Airway epithelial cell (primary cell): ENCODE data around the gene AOC1. TPM values are rescaled to one million over a fixed set of nuclear protein-coding genes. Genes with fewer than 3 reads are reported as not detected.

ENCODE experiments used
- total RNA-seq: library from RNA; depleted of rRNA; stranded (reverse); fragments of >200 nt; gene quantifications from 2 replicates; pipeline ENCODE4 v1.2.3, GENCODE V29; 2015

The AOC1 gene
- total RNA-seq = 0.14 TPM in 1 of 2 replicates, not detected in the other

DNA sequence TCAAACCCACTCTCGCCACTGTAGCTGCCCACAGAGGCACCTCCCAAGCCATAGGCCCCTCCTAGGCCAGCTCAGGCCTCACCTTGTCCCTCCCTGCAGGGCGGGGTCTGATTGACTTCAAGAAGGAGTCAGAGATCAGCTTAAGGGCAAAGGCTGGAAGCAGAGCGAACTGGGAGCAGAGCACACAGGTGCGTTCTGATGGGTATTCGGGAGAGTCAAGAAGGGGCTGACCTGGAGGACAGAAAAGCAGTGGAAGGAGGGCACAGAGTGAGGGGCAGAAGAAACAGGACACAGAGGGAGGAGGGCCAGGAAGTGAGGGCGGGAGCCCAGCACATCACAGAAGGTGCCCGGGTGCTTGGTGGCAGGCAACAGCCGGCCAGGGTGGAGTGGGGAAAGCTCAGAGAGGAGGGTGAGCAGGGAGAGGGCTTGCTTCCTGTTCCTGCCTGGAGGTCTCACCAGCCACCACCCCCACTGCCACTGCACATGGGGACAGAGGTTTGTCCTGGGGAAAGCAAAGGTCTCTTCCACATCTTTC is at the start of gene AOC1:
TSS of gene AOC1 (plus strand) at position 147 of the 535 bp plus-strand sequence. CDS start 3,954 bp downstream, outside the sequence.

Other genes starting within 250 kb of the AOC1 start
- not detected in 2 replicates for gene GIMAP6, start 220.1 kb upstream of the AOC1 start, total RNA-seq
- not detected in 2 replicates for gene GIMAP2, start 166.8 kb upstream of the AOC1 start, total RNA-seq
- not detected in 2 replicates for gene GIMAP1, start 135.9 kb upstream of the AOC1 start, total RNA-seq
- gene GIMAP5, start 115.1 kb upstream of the AOC1 start, total RNA-seq = not detected in 2 replicates
- gene TMEM176B, start 52.2 kb upstream of the AOC1 start, total RNA-seq = not detected in 2 replicates
- gene TMEM176A, start 51.7 kb upstream of the AOC1 start, total RNA-seq = not detected in 2 replicates
- gene KCNH2, start 125.8 kb downstream of the AOC1 start, total RNA-seq = 0.07 TPM in 1 of 2 replicates, not detected in the other
- 0.49 and 0.51 TPM in 2 replicates for gene NOS3, start 138.5 kb downstream of the AOC1 start, total RNA-seq
- not detected in 2 replicates for gene ATG9B, start 172.0 kb downstream of the AOC1 start, total RNA-seq
- 30.5 and 38.6 TPM in 2 replicates for gene ABCB8, start 175.9 kb downstream of the AOC1 start, total RNA-seq
- 0.14 TPM in 1 of 2 replicates, not detected in the other for gene ASIC3, start 196.0 kb downstream of the AOC1 start, total RNA-seq
- gene CDK5, start 205.4 kb downstream of the AOC1 start, total RNA-seq = 17.0 and 17.4 TPM in 2 replicates
- gene SLC4A2, start 207.1 kb downstream of the AOC1 start, total RNA-seq = 55.0 and 69.0 TPM in 2 replicates
- 54.4 and 59.1 TPM in 2 replicates for gene FASTK, start 228.3 kb downstream of the AOC1 start, total RNA-seq
- 45.3 and 59.7 TPM in 2 replicates for gene TMUB1, start 231.0 kb downstream of the AOC1 start, total RNA-seq
- gene AGAP3, start 234.0 kb downstream of the AOC1 start, total RNA-seq = 85.1 and 99.0 TPM in 2 replicates